Activated T-cell treated with anti-CD3 and anti-CD28 coated beads, Interleukin-2, amount 50 U/mL, for 72 hours (primary cell): ENCODE results near the gene USP54. TPM values are rescaled to one million over a fixed set of nuclear protein-coding genes. Genes with fewer than 3 reads are reported as not detected.

Experiments
- ATAC-seq, 2 donors: fragments of 150-1000 bp; cut with Tn5 transposase; replicated peaks in 1 of 2; 2 replicates each; pipeline ENCODE4 v1.10.0; 2021; ENCODE audit warnings: moderate library complexity in 2 of 2, mild to moderate bottlenecking in 1 of 2
- DNase-seq, 2 donors: peaks; one replicate each; pipeline ENCODE4 v3.0.0; 2021 to 2022; ENCODE audit warnings: mixed read lengths in 1 of 2
- H3K27ac Mint-ChIP-seq: one replicate; pipeline ENCODE4 v1.8.0; 2022; ENCODE audit warnings: mild to moderate bottlenecking, moderate library complexity, mixed read lengths
- H3K27me3 Mint-ChIP-seq: one replicate; pipeline ENCODE4 v1.8.0; 2022; ENCODE audit warnings: low read depth, mixed read lengths
- H3K36me3 Mint-ChIP-seq, 2 donors: one replicate each; pipeline ENCODE4 v1.8.0; 2022; ENCODE audit warnings: mixed read lengths in 2 of 2, mild to moderate bottlenecking in 1 of 2; ENCODE audit not compliant: insufficient read depth in 2 of 2
- H3K4me1 Mint-ChIP-seq: one replicate; pipeline ENCODE4 v1.8.0; 2022; ENCODE audit warnings: low read depth, mixed read lengths
- H3K4me3 Mint-ChIP-seq, 2 donors: one replicate each; pipeline ENCODE4 v1.8.0; 2022; ENCODE audit warnings: mild to moderate bottlenecking in 2 of 2, mixed read lengths in 2 of 2, moderate library complexity in 2 of 2
- H3K9me3 Mint-ChIP-seq, 2 donors: one replicate each; pipeline ENCODE4 v1.8.0; 2022; ENCODE audit warnings: mixed read lengths in 2 of 2
- total RNA-seq, 2 donors: library from RNA; stranded (reverse); gene quantifications; one replicate each; pipeline ENCODE4 v1.2.3, GENCODE V29; 2022

USP54 gene
- total RNA-seq, 2 donors from 2014 or later, result 2.4 to 4.1 TPM

- peak; percentile 78 to 81 for ATAC-seq
- DNase-seq, result peak; percentile 85 to 87
- Mint-ChIP-seq H3K27me3 (no peaks in the 10 kb centered on the region), H3K4me1 (peaks cover 46% of the 10 kb centered on the region), H3K27ac (peak within 1 kb of the TSS; percentile 95), H3K9me3 (no peaks in the 10 kb centered on the region), H3K4me3 (peak within 1 kb of the TSS; percentile 96 to 99), H3K36me3 (peaks cover 2% of the 10 kb centered on the region in 2 donors)
These were observed 95.1 kb downstream of the USP54 start, which contains the start of gene PPP3CB for GRCh38 chr10:73495884-73496674. PPP3CB (minus strand) TSS chr10:73496024; CDS start chr10:73495889, 135 bp downstream.

GRCh38 chr10:73495226-73495883 lies 95.8 kb downstream of the USP54 start:
- Mint-ChIP-seq H3K4me1 (peaks cover 45% of the 10 kb centered on the region), H3K4me3 (peak overlapping the region; percentile 95 to 99), H3K9me3 (no peaks in the 10 kb centered on the region), H3K27me3 (no peaks in the 10 kb centered on the region), H3K36me3 (peaks cover 2% of the 10 kb centered on the region in 2 donors), H3K27ac (peak overlapping the region; percentile 90)
- peak; percentile 93 to 94 for DNase-seq
- ATAC-seq, result peak; percentile 96

GRCh38 chr10:73494877-73495225 lies 96.3 kb downstream of the USP54 start:
- Mint-ChIP-seq H3K27ac (peak overlapping the region; percentile 90), H3K9me3 (no peaks in the 10 kb centered on the region), H3K36me3 (peaks cover 2% of the 10 kb centered on the region in 2 donors), H3K4me3 (peak overlapping the region; percentile 95 to 99), H3K27me3 (no peaks in the 10 kb centered on the region), H3K4me1 (peaks cover 45% of the 10 kb centered on the region)
- DNase-seq (no peak), ATAC-seq (no peak)

GRCh38 chr10:73494213-73494612 lies 96.9 kb downstream of the USP54 start:
- DNase-seq, result no peak

GRCh38 chr10:73493781-73494180 lies 97.4 kb downstream of the USP54 start:
- Mint-ChIP-seq H3K27ac (peak overlapping the region; percentile 79), H3K36me3 (peaks cover 2 to 6% of the 10 kb centered on the region in 2 donors), H3K4me3 (peak overlapping the region; percentile 56 to 87), H3K4me1 (peaks cover 48% of the 10 kb centered on the region), H3K27me3 (no peaks in the 10 kb centered on the region), H3K9me3 (no peaks in the 10 kb centered on the region)
- no peak for DNase-seq
- ATAC-seq, result no peak

More at GRCh38 chr10:73494213-73494612, 96.9 kb downstream of the USP54 start:
- Mint-ChIP-seq H3K9me3 (no peaks in the 10 kb centered on the region), H3K27me3 (no peaks in the 10 kb centered on the region), H3K36me3 (peaks cover 2% of the 10 kb centered on the region in 2 donors), H3K27ac (no peak overlapping the region), H3K4me1 (peaks cover 45% of the 10 kb centered on the region), H3K4me3 (peak overlapping the region; percentile 56 to 87)
- no peak for ATAC-seq

- Mint-ChIP-seq H3K9me3 (no peaks in the 10 kb centered on the region), H3K4me1 (peaks cover 11% of the 10 kb centered on the region), H3K4me3 (no peak overlapping the region), H3K27ac (no peak overlapping the region), H3K36me3 (peaks cover 5 to 9% of the 10 kb centered on the region in 2 donors), H3K27me3 (no peaks in the 10 kb centered on the region)
- DNase-seq, result no peak
- no peak for ATAC-seq
These were observed 104.5 kb downstream of the USP54 start for GRCh38 chr10:73486601-73487000.

GRCh38 chr10:73485320-73485719 lies 105.8 kb downstream of the USP54 start:
- ATAC-seq, result no peak
- no peak for DNase-seq
- Mint-ChIP-seq H3K36me3 (peaks cover 5 to 9% of the 10 kb centered on the region in 2 donors), H3K9me3 (no peaks in the 10 kb centered on the region), H3K4me1 (peaks cover 21% of the 10 kb centered on the region), H3K27me3 (no peaks in the 10 kb centered on the region), H3K27ac (no peak overlapping the region), H3K4me3 (no peak overlapping the region)

- H3K27me3 Mint-ChIP-seq, result no peaks in the 10 kb centered on the region
- peak overlapping the region; percentile 27 to 38 for H3K4me3 Mint-ChIP-seq
- peak overlapping the region; percentile 5 for H3K27ac Mint-ChIP-seq
- H3K9me3 Mint-ChIP-seq, result no peaks in the 10 kb centered on the region
- ATAC-seq, result peak; percentile 86
- peaks cover 37% of the 10 kb centered on the region for H3K4me1 Mint-ChIP-seq
- peak in 1 of 2 donors; percentile 12 for DNase-seq
- H3K36me3 Mint-ChIP-seq, result peaks cover 2 to 16% of the 10 kb centered on the region in 2 donors
These were observed 111.0 kb downstream of the USP54 start for GRCh38 chr10:73480158-73480557.

- Mint-ChIP-seq H3K27me3 (no peaks in the 10 kb centered on the region), H3K9me3 (no peaks in the 10 kb centered on the region), H3K36me3 (peaks cover 2 to 21% of the 10 kb centered on the region in 2 donors), H3K4me3 (peak overlapping the region; percentile 15 to 75), H3K4me1 (peaks cover 37% of the 10 kb centered on the region), H3K27ac (peak overlapping the region; percentile 72)
- DNase-seq, result no peak
- ATAC-seq, result peak; percentile 86 to 89
These were observed 112.5 kb downstream of the USP54 start for GRCh38 chr10:73478636-73479035.

GRCh38 chr10:73471226-73471625 lies 119.9 kb downstream of the USP54 start:
- Mint-ChIP-seq H3K4me3 (no peak overlapping the region), H3K27me3 (no peaks in the 10 kb centered on the region), H3K4me1 (peaks cover 6% of the 10 kb centered on the region), H3K36me3 (peaks cover 2 to 30% of the 10 kb centered on the region in 2 donors), H3K27ac (no peak overlapping the region), H3K9me3 (no peaks in the 10 kb centered on the region)
- ATAC-seq (no peak), DNase-seq (no peak)

- no peak for DNase-seq
- Mint-ChIP-seq H3K27ac (peak overlapping the region; percentile 44), H3K9me3 (no peaks in the 10 kb centered on the region), H3K36me3 (peaks cover 2 to 23% of the 10 kb centered on the region in 2 donors), H3K4me3 (no peak overlapping the region), H3K27me3 (no peaks in the 10 kb centered on the region), H3K4me1 (peaks cover 6% of the 10 kb centered on the region)
- ATAC-seq, result no peak
These were observed 121.6 kb downstream of the USP54 start for GRCh38 chr10:73469579-73469978.

GRCh38 chr10:73467206-73467605 lies 123.9 kb downstream of the USP54 start:
- Mint-ChIP-seq H3K4me3 (no peak overlapping the region), H3K27me3 (no peaks in the 10 kb centered on the region), H3K27ac (no peak overlapping the region), H3K36me3 (peaks cover 2 to 27% of the 10 kb centered on the region in 2 donors), H3K9me3 (no peaks in the 10 kb centered on the region), H3K4me1 (peaks cover 6% of the 10 kb centered on the region)
- DNase-seq, result no peak
- no peak for ATAC-seq

- no peaks in the 10 kb centered on the region for H3K27me3 Mint-ChIP-seq
- peak overlapping the region; percentile 81 for H3K27ac Mint-ChIP-seq
These were observed 125.0 kb downstream of the USP54 start for GRCh38 chr10:73465978-73466726.

More at GRCh38 chr10:73465978-73466726, 125.0 kb downstream of the USP54 start:
- no peaks in the 10 kb centered on the region for H3K9me3 Mint-ChIP-seq
- H3K4me1 Mint-ChIP-seq, result peaks cover 6% of the 10 kb centered on the region
- ATAC-seq, result no peak
- DNase-seq, result no peak
- H3K4me3 Mint-ChIP-seq, result no peak overlapping the region
- peaks cover 2 to 25% of the 10 kb centered on the region in 2 donors for H3K36me3 Mint-ChIP-seq
